GM12875 (cell line): ENCODE results near the gene HOXA6.

Source experiments
- H3K4me3 ChIP-seq: one replicate; pipeline ENCODE4 v1.5.1; 2011; ENCODE audit warnings: low read depth, low read length, control low read depth
- TF ChIP-seq, protein P1 (sequence below): IDR thresholded peaks from 2 replicates; pipeline ENCODE4 v1.5.1; 2011; ENCODE audit warnings: low read depth, mild to moderate bottlenecking, control low read depth, inconsistent platforms, low read length, moderate library complexity, borderline replicate concordance; ENCODE audit not compliant: insufficient read depth

HOXA6 gene

GRCh38 chr7:27161214-27161720, 13.7 kb upstream of the HOXA6 start:
- H3K4me3 ChIP-seq = no peak overlapping the region
- TF ChIP-seq, protein P1, sequence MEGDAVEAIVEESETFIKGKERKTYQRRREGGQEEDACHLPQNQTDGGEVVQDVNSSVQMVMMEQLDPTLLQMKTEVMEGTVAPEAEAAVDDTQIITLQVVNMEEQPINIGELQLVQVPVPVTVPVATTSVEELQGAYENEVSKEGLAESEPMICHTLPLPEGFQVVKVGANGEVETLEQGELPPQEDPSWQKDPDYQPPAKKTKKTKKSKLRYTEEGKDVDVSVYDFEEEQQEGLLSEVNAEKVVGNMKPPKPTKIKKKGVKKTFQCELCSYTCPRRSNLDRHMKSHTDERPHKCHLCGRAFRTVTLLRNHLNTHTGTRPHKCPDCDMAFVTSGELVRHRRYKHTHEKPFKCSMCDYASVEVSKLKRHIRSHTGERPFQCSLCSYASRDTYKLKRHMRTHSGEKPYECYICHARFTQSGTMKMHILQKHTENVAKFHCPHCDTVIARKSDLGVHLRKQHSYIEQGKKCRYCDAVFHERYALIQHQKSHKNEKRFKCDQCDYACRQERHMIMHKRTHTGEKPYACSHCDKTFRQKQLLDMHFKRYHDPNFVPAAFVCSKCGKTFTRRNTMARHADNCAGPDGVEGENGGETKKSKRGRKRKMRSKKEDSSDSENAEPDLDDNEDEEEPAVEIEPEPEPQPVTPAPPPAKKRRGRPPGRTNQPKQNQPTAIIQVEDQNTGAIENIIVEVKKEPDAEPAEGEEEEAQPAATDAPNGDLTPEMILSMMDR = no peak

DNA sequence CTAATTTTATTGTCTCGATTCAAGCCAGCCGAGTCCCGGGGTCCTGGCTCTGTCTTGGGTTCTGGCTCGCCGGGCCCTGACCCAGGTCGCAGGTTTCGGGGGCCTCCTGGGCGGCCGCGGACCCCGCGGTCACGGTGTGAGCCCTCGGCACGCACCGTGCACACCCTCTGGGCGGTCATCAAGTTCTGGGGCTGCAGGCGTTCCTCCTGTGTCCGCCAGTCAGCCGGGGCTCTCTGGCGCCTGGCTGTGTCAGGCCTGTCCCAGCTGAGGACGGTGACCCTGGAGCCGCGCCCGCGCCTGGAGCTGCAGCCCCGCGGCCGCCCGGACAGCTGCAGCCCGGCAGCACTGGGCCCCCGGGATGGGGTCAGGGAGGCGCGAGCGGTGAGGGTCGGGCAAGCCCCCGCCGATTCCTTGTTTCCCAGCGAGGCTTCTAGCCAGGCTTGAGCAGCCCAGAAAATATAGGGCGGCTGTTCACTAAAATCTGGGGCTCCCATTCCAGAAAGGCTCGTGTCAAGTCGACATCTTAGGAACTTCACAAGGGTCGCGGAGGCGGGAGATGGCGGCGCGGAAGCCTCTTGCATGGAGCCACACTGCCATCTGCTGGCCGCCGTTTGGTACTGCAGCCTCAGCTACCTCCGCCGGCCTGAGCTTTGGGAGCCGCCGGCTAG, 13.1 kb upstream of the HOXA6 start:
- peak overlapping the region; percentile 65 for H3K4me3 ChIP-seq
- TF ChIP-seq, protein P1 = peak; percentile 98

DNA sequence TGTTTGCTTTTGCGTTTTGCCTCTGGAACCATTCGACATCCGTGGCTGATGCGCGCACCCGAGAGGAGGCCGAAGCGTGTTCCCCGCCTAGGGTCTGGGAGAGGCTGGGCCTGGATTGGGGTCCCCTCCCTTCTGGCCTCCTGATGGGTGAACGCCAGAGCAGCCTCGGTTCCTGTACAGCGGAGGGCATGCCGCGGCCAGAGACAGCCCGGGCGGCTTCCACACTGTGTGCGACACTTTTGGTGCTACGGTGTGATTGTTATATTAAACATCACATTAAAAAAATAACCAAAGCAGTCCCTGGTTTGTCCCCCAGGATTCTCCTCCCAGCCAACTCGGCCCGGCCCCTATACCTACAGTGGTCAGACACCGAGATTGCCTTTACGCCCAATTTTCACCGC, 12.6 kb upstream of the HOXA6 start:
- TF ChIP-seq, protein P1 = no peak
- H3K4me3 ChIP-seq = peak overlapping the region; percentile 65

GRCh38 chr7:27159266-27160144, 11.9 kb upstream of the HOXA6 start:
- H3K4me3 ChIP-seq = no peak overlapping the region
- TF ChIP-seq, protein P1 = no peak

DNA sequence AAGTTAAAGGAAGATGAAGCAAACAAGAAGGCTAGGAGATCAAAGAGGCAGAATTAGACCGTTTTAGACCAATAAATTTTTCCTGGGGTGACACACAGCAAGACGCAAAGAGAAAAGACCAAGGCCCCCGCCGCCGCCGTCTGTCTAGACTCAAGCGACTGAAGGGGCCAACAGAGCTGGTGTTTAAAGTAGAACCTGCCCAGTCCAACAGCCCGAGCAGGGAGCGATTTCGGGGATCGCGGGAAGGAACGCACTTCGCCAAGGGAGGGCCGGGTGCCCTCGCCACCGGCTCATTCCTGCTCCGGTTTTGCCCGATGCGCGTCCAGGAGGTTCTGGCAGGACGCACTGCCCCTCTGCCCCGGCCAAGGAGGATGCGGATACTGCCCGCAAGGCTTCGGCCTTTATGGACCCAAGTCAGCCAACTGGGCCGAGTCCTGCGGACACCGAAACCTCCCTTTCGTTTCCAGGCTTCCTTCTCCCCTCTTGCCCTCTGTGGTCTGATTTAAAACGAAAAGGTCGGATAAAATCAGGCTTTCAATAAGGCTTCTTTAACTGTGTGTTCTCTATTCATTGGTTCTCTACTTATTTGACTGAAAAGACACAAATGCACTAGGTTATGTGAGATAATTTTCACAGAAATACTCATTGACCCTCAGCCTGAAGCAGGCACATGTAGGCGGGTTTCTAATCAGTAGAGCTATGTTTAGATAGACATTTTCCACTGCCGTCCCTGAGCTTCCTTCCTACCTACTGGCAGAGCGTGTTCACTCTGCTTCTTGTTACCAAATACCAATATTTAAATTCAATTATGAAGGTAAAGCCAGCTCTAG, 11.1 kb upstream of the HOXA6 start:
- TF ChIP-seq, protein P1 = no peak
- H3K4me3 ChIP-seq = no peak overlapping the region

DNA sequence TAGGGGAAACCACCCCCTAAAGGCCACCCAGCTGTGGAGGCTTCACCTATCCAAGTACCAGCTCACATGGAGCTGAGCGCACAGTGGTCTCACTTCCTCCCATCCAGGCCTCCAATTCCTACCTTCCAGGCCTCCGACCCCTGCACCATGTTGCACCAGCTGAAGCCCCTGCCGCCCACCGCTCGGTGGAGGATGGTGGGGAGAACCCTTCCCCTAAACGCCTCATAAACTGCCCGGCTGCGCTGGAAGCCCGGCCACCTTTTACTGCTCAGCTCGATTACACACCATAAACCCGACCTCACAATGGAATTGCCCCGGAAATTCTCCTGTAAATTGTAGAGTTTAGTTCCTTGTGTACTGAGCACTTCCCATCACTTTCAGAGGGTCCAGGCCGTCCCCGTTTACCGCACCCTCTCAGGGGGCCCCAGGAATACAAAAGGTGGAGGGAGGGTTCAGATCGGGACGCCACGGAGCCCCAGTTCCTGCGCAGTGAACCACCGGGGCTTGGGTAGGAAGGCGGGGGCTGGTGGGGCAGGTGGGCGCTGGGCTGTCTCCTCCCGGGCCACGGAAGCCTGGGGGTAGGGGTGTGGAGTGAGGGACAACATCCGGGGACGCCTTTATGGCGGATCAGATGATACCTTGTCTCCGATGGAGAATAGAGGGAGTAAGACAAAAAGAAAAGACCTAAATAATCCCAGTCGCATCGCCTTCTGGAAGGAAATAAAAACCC, 10.3 kb upstream of the HOXA6 start:
- H3K4me3 ChIP-seq = no peak overlapping the region
- TF ChIP-seq, protein P1 = no peak
